PC-3 (cell line): ENCODE results near the gene RDH12.

Experiments used
- EZH2 ChIP-seq: fragments of 300-600 bp; sonication (generic); IDR thresholded peaks from one replicate; pipeline ENCODE4 v1.6.1; 2017; ENCODE audit warnings: antibody characterized with exemption, mild to moderate bottlenecking, low read length; ENCODE audit not compliant: unreplicated experiment
- EZH2phosphoT487 ChIP-seq: fragments of 300-600 bp; sonication (generic); IDR thresholded peaks from 2 replicates; pipeline ENCODE4 v1.6.1; 2018; ENCODE audit warnings: mild to moderate bottlenecking, antibody characterized with exemption, low read length, borderline replicate concordance
- TF ChIP-seq, protein P1 (sequence below): fragments of 300-600 bp; sonication (generic); conservative IDR thresholded peaks from 2 replicates; pipeline ENCODE4 v1.5.1; 2017; ENCODE audit warnings: antibody characterized with exemption, low read depth, mild to moderate bottlenecking, low read length

DNA sequence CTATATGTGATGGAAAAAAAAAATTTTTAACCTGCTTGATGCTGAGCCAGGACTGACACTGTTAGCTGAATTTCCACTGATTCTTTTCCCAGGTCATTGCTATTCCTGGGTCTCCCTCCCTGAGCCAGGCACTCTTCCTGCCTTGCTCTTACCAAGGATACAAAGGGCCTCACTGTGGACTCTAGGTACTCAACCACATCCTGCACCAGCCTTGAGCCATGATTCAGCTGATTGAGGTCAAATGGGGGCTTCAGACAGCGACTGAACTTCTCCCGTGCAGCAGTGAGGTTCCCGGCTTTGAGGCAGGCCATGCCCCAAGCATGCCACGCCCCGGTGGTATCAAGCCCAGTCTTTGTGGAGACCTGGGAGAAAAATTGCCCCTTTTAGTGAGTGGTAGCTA, 60.4 kb downstream of the RDH12 start:
- no peak for TF ChIP-seq EZH2
- TF ChIP-seq, protein P1, sequence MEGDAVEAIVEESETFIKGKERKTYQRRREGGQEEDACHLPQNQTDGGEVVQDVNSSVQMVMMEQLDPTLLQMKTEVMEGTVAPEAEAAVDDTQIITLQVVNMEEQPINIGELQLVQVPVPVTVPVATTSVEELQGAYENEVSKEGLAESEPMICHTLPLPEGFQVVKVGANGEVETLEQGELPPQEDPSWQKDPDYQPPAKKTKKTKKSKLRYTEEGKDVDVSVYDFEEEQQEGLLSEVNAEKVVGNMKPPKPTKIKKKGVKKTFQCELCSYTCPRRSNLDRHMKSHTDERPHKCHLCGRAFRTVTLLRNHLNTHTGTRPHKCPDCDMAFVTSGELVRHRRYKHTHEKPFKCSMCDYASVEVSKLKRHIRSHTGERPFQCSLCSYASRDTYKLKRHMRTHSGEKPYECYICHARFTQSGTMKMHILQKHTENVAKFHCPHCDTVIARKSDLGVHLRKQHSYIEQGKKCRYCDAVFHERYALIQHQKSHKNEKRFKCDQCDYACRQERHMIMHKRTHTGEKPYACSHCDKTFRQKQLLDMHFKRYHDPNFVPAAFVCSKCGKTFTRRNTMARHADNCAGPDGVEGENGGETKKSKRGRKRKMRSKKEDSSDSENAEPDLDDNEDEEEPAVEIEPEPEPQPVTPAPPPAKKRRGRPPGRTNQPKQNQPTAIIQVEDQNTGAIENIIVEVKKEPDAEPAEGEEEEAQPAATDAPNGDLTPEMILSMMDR = no peak
- TF ChIP-seq EZH2phosphoT487 = no peak
